ENCODE measurements around the gene OARD1.

The OARD1 gene

GRCh38 chr6:41078101-41078500 is 5.9 kb upstream of the OARD1 start:
- Histone ChIP-seq H3K9me3 (ENCODE audit: control insufficient read depth, insufficient read depth, low read depth, low read length) (no peaks in the 10 kb centered on the region), H3K27ac (ENCODE audit: extremely low read depth, low read depth, low read length) (no peak overlapping the region), H3K4me1 (ENCODE audit: control insufficient read depth, insufficient read depth, low read length) (0 out of 2 replicates have a peak, but pooled peaks cover 2% of the 10 kb centered on the region), H3K36me3 (ENCODE audit: control insufficient read depth in 2 of 2, insufficient read depth in 1 of 2, low read length in 2 of 2) (peaks cover 18 to 40% of the 10 kb centered on the region in 2 experiments), H3K4me3 (ENCODE audit: low read depth, low read length) (no peak overlapping the region)
- CTCF ChIA-PET = interaction anchor here (0.9 to 1.5 kb wide), 4 partner anchors 9 to 229 kb away, joined by 3 to 4 read pairs (median 3); no protein-coding TSS in a partner anchor
- TF ChIP-seq SCRT2 (tag by site-specific recombination; IDR thresholded peaks at IDR 0.05) (no peak), ZBTB10 (tag by site-specific recombination; IDR thresholded peaks at IDR 0.05) (no peak), REPIN1 (tag by site-specific recombination; IDR thresholded peaks at IDR 0.05; ENCODE audit: low read depth) (no peak), ZNF610 (tag by site-specific recombination; IDR thresholded peaks at IDR 0.05; ENCODE audit: borderline replicate concordance) (no peak), ZNF645 (tag by site-specific recombination; IDR thresholded peaks at IDR 0.05) (no peak), ZNF37A (tag by site-specific recombination; IDR thresholded peaks at IDR 0.05) (no peak), OVOL3 (tag by site-specific recombination; IDR thresholded peaks at IDR 0.05) (no peak), ZNF239 (tag by site-specific recombination; IDR thresholded peaks at IDR 0.05) (no peak), GLI2 (tag by site-specific recombination; IDR thresholded peaks at IDR 0.05; ENCODE audit: borderline replicate concordance, low read depth) (no peak), ZNF174 (tag by site-specific recombination; IDR thresholded peaks at IDR 0.05) (no peak), ZFP41 (tag by site-specific recombination; IDR thresholded peaks at IDR 0.05; ENCODE audit: borderline replicate concordance) (no peak), ZNF639 (tag by site-specific recombination; IDR thresholded peaks at IDR 0.05) (no peak), ZBTB26 (tag by site-specific recombination; optimal IDR thresholded peaks at IDR 0.05) (no peak), ZNF175 (tag by site-specific recombination; IDR thresholded peaks at IDR 0.05) (no peak), ZNF302 (tag by site-specific recombination; IDR thresholded peaks at IDR 0.05; ENCODE audit: low read depth) (no peak), ZBTB6 (tag by site-specific recombination; IDR thresholded peaks at IDR 0.05) (no peak), ZNF561 (tag by site-specific recombination; IDR thresholded peaks at IDR 0.05; ENCODE audit: borderline replicate concordance) (no peak), ZNF701 (tag by site-specific recombination; IDR thresholded peaks at IDR 0.05) (no peak), ZNF404 (tag by site-specific recombination; IDR thresholded peaks at IDR 0.05) (no peak)
- POLR2A ChIA-PET = no interaction called here

Data from HEK293 (cell line).